GM23248 (cell line): ENCODE data around the gene ZFPM1. TPM values are rescaled to one million over a fixed set of nuclear protein-coding genes. Genes with fewer than 3 reads are reported as not detected.

ENCODE experiments used
- DNase-seq: peaks from one replicate; pipeline ENCODE4 v3.0.0-alpha.2; 2015
- H2AFZ ChIP-seq: fragments of 200-600 bp; sonication (generic); 2 replicates; pipeline ENCODE4 v1.6.1; 2016; ENCODE audit warnings: antibody characterized with exemption
- H3F3A ChIP-seq: fragments of 200-600 bp; sonication (generic); 2 replicates; pipeline ENCODE4 v1.6.1; 2016; ENCODE audit warnings: mild to moderate bottlenecking, antibody characterized with exemption, mixed run types; ENCODE audit not compliant: insufficient read depth
- H3K27ac ChIP-seq: fragments of 200-600 bp; sonication (generic); 2 replicates; pipeline ENCODE4 v1.5.1; 2016; ENCODE audit warnings: mild to moderate bottlenecking
- H3K27me3 ChIP-seq: fragments of 200-600 bp; sonication (generic); replicated peaks from 2 replicates; pipeline ENCODE4 v1.6.1; 2016; ENCODE audit warnings: mild to moderate bottlenecking; ENCODE audit not compliant: insufficient read depth
- H3K36me3 ChIP-seq: fragments of 200-600 bp; sonication (generic); 2 replicates; pipeline ENCODE4 v1.6.1; 2016; ENCODE audit warnings: low read depth, mild to moderate bottlenecking
- H3K4me1 ChIP-seq: fragments of 200-600 bp; sonication (generic); 2 replicates; pipeline ENCODE4 v1.6.1; 2016; ENCODE audit warnings: mild to moderate bottlenecking; ENCODE audit not compliant: insufficient read depth
- H3K4me2 ChIP-seq: fragments of 200-600 bp; sonication (generic); one replicate; pipeline ENCODE4 v1.6.1; 2016; ENCODE audit warnings: mild to moderate bottlenecking; ENCODE audit not compliant: unreplicated experiment
- H3K4me3 ChIP-seq: fragments of 200-600 bp; sonication (generic); 2 replicates; pipeline ENCODE4 v1.5.1; 2016; ENCODE audit warnings: mild to moderate bottlenecking
- H3K79me2 ChIP-seq: fragments of 200-600 bp; sonication (generic); 2 replicates; pipeline ENCODE4 v1.6.1; 2016; ENCODE audit warnings: mild to moderate bottlenecking; ENCODE audit not compliant: insufficient read depth
- H3K9ac ChIP-seq: fragments of 200-600 bp; sonication (generic); 2 replicates; pipeline ENCODE4 v1.6.1; 2016; ENCODE audit warnings: mild to moderate bottlenecking
- H3K9me2 ChIP-seq: fragments of 200-600 bp; sonication (generic); 2 replicates; pipeline ENCODE4 v1.6.1; 2016; ENCODE audit warnings: mixed run types, mild to moderate bottlenecking, moderate library complexity; ENCODE audit not compliant: insufficient read depth
- H3K9me3 ChIP-seq: fragments of 200-600 bp; sonication (generic); one replicate; pipeline ENCODE4 v1.6.1; 2017; ENCODE audit warnings: low read depth
- H4K20me1 ChIP-seq: fragments of 200-600 bp; sonication (generic); 2 replicates; pipeline ENCODE4 v1.6.0; 2016; ENCODE audit not compliant: insufficient read depth
- EZH2 ChIP-seq: fragments of 200-600 bp; sonication (generic); IDR thresholded peaks from 2 replicates; pipeline ENCODE4 v1.6.1; 2018; ENCODE audit warnings: antibody characterized with exemption, mild to moderate bottlenecking; ENCODE audit not compliant: insufficient read depth, poor library complexity, severe bottlenecking
- EZH2phosphoT487 ChIP-seq: fragments of 200-600 bp; sonication (generic); IDR thresholded peaks from 2 replicates; pipeline ENCODE4 v1.6.1; 2018; ENCODE audit warnings: antibody characterized with exemption, moderate library complexity, mild to moderate bottlenecking, low read depth; ENCODE audit not compliant: insufficient read depth
- WGBS, 2 experiments: methylation state at CpG; one replicate each; pipeline ENCODE4 v1.1.6; 2015 to 2017; ENCODE audit warnings: low lambda C conversion rate in 2 of 2, low coverage in 1 of 2; ENCODE audit errors: missing lambda C conversion rate in 2 of 2; 5-methylcytosine and 5-hydroxymethylcytosine counted together
- in situ Hi-C: fragments of 300-500 bp; cut with MboI; formaldehyde crosslinking; loops from 2 replicates; pipeline ENCODE4 v1.15.0; 2020
- polyA plus RNA-seq: library from polyadenylated mRNA; unstranded; fragments of >200 nt; fragmentation: Nextera tagmentation; extraction: Ambion mirVana; gene quantifications from 2 replicates; pipeline ENCODE4 v1.2.1, GENCODE V29; 2016
- total RNA-seq: library from RNA; depleted of rRNA; stranded (reverse); fragments of >200 nt; shearing (Covaris generic); gene quantifications from 2 replicates; pipeline ENCODE4 v1.2.3, GENCODE V29; 2014

Gene ZFPM1
- total and polyA plus RNA-seq, 2 experiments from 2014 or later = 0.06 to 2.4 TPM

DNA sequence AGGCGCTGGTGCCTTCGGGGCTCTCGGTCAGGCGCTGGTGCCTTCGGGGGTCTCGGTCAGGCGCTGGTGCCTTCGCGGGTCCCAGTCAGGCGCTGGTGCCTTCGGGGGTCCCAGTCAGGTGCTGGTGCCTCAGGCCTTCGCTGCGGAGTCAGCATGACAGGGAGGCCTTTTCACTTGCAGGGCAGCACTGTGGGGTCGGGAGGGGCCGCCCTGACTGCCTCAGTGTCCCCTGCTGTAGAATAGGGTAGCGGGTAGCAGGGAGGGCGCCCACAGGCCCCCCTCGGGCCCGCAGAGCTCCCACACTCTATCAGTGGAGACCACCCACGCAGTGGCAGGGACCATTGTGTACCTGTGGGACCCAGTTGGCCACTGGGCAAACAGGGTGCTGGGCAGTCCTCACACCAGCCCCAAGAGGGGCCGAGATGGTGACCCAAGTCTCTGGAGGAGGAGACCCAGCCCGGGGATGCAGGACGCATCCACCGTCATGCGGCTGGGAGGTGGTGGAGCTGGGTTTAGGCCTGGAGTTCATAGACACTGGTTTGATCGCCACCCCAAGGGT lies 38.0 kb downstream of the ZFPM1 start:
- 94 to 96% methylated on average over 23 to 26 of the region's 26 CpGs for WGBS, 2 experiments
- H3K4me1 ChIP-seq = no peaks in the 10 kb centered on the region
- H3K27me3 ChIP-seq = no peaks in the 10 kb centered on the region
- in situ Hi-C loops = no loop called here
- H3K4me2 ChIP-seq = no peak overlapping the region
- no peaks in the 10 kb centered on the region for H3F3A ChIP-seq
- no peak overlapping the region for H3K27ac ChIP-seq
- no peak for DNase-seq
- H3K9ac ChIP-seq = no peak overlapping the region
- H3K9me2 ChIP-seq = no peaks in the 10 kb centered on the region
- H4K20me1 ChIP-seq = no peaks in the 10 kb centered on the region
- H3K79me2 ChIP-seq = no peaks in the 10 kb centered on the region
- H2AFZ ChIP-seq = no peak overlapping the region
- H3K36me3 ChIP-seq = no peaks in the 10 kb centered on the region
- no peaks in the 10 kb centered on the region for H3K9me3 ChIP-seq
- H3K4me3 ChIP-seq = no peak overlapping the region
- TF ChIP-seq EZH2 = no peak
- no peak for TF ChIP-seq EZH2phosphoT487

GRCh38 chr16:88491560-88492310 lies 38.7 kb downstream of the ZFPM1 start:
- Histone ChIP-seq H3K27ac (no peak overlapping the region), H2AFZ (no peak overlapping the region), H3K4me1 (no peaks in the 10 kb centered on the region), H3K36me3 (no peaks in the 10 kb centered on the region), H3K27me3 (no peaks in the 10 kb centered on the region), H3K9ac (no peak overlapping the region), H3K9me2 (no peaks in the 10 kb centered on the region), H3K4me2 (no peak overlapping the region), H3K9me3 (no peaks in the 10 kb centered on the region), H3K4me3 (no peak overlapping the region), H4K20me1 (no peaks in the 10 kb centered on the region), H3F3A (no peaks in the 10 kb centered on the region), H3K79me2 (no peaks in the 10 kb centered on the region)
- DNase-seq = no peak
- TF ChIP-seq EZH2 (no peak), EZH2phosphoT487 (no peak)
- in situ Hi-C loops = no loop called here
- 93 to 96% methylated on average over 13 to 28 of the region's 28 CpGs for WGBS, 2 experiments

- Histone ChIP-seq H3K4me3 (no peak overlapping the region), H3K36me3 (no peaks in the 10 kb centered on the region), H3F3A (no peaks in the 10 kb centered on the region), H3K4me2 (no peak overlapping the region), H2AFZ (no peak overlapping the region), H3K79me2 (no peaks in the 10 kb centered on the region), H3K27me3 (no peaks in the 10 kb centered on the region), H3K4me1 (no peaks in the 10 kb centered on the region), H3K9me3 (no peaks in the 10 kb centered on the region), H4K20me1 (no peaks in the 10 kb centered on the region), H3K9me2 (no peaks in the 10 kb centered on the region), H3K9ac (no peak overlapping the region), H3K27ac (no peak overlapping the region)
- in situ Hi-C loops = no loop called here
- WGBS, 2 experiments = 91 to 96% methylated on average over 21 to 24 of the region's 24 CpGs
- no peak for DNase-seq
- no peak for TF ChIP-seq EZH2phosphoT487
- TF ChIP-seq EZH2 = no peak
Measured at GRCh38 chr16:88493879-88494278, 40.8 kb downstream of the ZFPM1 start.

- Histone ChIP-seq H3K9me2 (no peaks in the 10 kb centered on the region), H3K4me1 (no peaks in the 10 kb centered on the region), H4K20me1 (no peaks in the 10 kb centered on the region), H3K9ac (no peak overlapping the region), H3K4me2 (no peak overlapping the region), H3K27ac (no peak overlapping the region), H3K9me3 (no peaks in the 10 kb centered on the region), H3K36me3 (no peaks in the 10 kb centered on the region), H2AFZ (no peak overlapping the region), H3K27me3 (no peaks in the 10 kb centered on the region), H3K79me2 (no peaks in the 10 kb centered on the region), H3F3A (no peaks in the 10 kb centered on the region), H3K4me3 (no peak overlapping the region)
- TF ChIP-seq EZH2 (no peak), EZH2phosphoT487 (no peak)
- WGBS, 2 experiments = 87 to 91% methylated on average over 33 to 43 of the region's 43 CpGs
- DNase-seq = no peak
- in situ Hi-C loops = no loop called here
Measured at GRCh38 chr16:88494335-88495154, 41.5 kb downstream of the ZFPM1 start.
